Fibroblast of skin of scalp (primary cell): ENCODE measurements around the gene ARMC6.
A peak's percentile ranks its signal among the peaks of the same experiment; 100 is the strongest.
"Not testable (repeated sequence)": the region's sequence is repeated elsewhere in the genome, so short reads cannot be mapped to it uniquely, and the experiment has no call there.

Source experiments
- DNase-seq: peaks from one replicate; pipeline ENCODE4 v3.0.0-alpha.2; 2013

The ARMC6 gene

DNA sequence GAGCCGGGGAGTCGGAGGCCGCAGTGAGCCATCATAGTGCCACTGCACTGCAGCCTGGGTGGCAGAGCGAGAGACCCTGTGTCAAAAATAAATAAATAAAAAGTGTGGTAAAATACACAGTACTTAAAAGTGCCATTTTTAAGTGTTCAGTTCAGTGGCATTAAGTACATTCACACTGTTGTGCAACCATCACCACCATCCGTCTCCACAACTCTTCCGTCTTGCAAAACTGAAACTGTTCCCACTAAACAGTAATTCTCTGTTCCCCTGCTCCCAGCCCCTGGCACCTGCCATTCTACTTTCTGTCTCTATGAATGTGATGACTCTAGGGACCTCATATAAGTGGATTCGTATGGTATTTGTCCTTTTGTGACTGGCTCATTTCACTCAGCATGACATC, 43.7 kb downstream of the ARMC6 start:
- no peak for DNase-seq

DNA sequence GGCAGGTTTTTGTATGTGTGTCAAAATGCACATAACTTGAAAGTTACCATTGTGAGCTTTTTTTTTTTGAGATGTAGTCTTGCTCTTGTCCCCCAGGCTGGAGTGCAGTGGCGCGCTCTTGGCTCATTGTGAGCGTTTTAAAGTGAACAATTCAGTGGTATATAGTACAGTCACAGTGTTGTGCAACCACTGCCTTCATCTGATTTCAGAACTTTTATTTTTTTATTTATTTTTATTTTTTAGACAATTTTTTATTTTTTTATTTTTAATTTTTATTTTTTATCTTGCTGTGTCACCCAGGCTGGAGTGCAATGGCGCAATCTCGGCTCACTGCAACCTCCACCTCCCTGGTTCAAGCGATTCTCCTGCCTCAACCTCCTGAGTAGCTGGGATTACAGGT, 45.4 kb downstream of the ARMC6 start:
- DNase-seq: no peak

DNA sequence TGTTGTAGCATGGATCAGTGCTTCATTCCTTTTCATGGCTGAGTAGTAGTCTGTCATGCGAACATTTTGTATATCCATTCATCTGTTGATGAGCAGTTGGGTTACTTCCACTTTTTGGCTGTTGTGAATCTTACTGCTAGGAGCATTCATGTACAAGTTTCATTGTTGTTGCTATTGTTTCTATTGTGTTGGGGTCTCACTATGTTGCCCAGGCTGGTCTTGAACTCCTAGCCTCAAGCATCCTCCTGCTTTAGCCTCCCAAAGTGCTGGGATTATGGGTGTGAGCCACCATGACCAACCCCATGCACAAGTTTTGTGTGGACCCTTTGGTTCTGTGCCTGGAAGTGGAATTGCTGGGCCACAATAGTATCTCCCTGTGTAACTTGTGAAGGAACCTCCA, 46.2 kb downstream of the ARMC6 start:
- DNase-seq: no peak

DNA sequence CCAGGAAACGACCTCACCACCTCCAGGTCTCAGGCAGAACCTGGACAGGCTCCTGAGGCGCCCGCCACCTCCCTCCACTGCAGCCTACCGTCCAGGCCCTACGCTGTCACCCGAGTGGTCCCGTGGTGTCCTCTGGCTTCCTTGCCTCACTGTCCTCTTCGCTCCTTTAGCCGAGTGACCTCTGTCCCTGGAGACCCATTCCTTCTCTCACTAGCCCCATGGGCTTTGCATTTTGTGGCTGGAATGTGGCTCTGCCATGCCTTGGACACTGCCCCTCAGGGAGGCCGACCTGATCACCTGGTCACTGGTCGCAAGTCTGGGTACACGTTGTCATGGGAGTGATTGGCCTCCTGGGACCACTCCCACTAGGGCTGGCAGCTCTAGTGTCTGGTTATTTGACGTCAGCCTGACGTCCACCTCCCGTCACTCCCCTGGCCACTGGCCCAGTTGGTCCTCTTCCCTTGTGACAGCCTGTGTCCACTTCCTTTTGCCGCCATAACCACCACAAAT, 48.3 kb downstream of the ARMC6 start:
- DNase-seq: no peak

DNA sequence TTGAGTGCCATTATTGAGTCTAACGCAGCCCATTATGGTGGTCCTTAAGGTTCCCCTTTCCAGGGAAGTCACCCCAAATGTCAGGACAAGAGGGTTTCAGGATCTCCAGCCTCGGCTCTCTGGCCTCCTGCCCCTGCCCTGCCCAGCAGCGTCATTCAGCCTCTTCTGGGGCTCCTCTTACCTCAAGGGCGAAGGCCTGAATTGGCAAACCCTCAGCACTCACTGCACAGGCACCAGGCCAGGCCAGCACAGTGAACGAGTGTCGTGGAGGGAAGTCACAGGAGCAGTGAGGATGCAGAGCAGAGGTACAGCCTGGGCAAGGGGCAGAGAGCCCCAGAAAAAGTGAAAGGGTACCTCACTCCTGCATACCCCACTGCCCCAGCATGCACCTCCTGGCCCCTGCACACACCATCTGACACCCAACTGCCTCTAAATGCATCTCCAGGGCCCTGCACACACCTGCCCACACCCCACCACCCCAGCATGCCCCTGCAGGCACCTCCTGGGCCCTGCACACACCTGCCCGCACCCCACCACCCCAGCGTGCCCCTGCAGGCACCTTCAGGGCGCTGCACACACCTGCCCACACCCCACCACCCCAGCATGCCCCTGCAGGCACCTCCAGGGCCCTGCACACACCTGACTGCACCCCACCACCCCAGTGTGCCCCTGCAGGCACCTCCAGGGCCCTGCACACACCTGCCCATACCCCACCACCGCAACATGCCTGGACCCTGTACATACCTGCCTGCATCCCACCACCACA, 50.2 kb downstream of the ARMC6 start:
- no peak for DNase-seq

DNA sequence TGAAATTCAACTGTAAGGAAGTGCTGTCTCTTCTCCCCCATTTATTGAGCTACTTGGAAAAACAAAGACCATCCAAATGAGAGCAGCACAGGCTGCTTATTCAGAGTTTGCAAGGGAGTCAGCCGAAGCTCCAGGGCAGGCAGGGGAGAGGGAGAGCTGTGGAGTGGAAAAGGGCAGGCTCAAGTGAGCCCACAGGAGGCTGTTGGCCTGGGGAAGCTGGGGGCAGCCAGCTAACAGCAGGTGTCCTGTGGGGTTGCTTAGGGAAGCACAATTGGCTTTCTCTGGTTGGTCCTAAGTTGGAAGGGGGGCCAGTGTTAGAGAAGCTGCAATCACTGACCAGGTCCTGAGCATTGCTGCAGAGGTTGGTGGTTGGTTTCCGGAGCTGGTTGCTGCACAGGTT, 54.3 kb downstream of the ARMC6 start:
- no peak for DNase-seq

DNA sequence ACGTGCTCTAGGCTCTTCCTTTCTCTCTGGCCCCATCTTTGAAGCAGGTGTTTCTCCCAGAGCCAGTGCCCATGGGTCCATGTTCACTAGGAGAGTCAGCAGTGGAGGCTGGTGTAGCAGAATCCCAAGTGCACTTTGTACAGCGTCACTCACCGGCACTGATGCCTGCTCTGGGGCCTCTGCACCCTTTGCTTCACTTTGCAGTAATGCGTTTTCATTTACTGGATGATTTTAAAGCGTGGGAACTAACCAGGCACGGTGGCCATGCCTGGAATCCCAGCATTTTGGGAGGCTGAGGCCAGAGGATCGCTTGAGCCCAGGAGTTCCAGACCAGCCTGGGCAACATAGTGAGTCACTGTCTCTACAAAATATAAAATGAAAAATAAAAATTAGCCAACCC, 61.1 kb downstream of the ARMC6 start:
- no peak for DNase-seq

DNA sequence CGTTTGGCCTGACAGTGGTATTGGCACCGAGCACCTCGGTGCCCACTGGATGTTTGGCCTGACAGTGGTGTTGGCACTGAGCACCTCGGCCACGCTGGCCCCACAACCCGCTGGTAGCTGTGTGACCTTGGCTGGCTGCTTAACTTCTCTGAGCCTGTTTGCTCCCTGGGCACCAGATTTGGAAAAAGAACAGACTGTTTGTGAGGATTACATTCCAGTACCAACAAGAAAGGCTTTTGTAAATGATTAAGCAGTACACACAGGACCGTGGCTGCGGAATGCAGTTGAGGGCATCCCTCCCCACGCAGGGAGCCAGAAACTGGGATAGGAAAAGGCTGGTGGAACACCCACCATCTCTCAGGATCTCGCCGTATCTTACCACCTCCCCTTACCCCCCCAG, 62.3 kb downstream of the ARMC6 start:
- no peak for DNase-seq

DNA sequence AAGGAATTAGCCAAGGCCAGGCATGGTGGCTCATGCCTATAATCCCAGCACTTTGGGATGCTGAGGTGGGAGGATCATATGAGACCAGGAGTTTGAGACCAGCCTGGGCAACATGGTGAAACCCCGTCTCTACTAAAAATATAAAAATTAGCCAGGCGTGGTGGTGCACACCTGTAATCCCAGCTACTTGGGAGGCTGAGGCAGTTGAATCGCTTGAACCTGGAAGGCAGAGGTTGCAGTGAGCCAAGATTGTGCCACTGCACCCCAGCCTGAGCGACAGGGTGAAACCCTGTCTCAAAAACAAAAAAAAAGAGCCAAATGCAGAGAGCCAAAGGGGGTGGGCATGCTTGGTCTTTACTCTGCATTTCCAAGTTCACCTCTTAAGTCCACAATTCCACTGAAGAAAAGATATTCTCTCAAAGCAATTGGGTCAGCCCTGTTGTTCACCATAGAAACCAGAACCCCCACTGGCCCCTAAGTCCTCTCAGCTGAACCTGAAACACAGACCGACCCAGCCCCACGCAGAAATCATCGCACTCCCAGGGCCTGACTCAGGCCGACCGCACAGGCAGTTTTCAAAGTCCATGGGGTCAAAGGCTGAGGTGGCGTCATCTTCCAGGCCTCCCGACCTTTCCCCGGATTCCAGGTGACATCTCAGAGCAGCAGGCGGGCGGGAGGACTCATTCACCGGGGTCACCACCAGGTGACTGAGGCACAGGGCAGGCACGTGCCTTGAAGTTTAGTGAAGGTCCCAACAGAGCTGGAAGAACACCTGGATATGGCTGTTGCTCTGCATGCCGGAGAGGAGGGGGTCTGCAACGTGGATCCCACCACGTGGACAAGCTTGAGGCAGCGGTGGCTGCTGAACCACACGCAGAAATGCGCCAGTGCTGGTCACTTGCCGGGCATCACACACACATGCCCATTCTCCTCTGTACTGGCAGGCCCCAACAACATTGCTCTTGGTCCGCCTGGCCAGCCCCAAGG, 63.5 kb downstream of the ARMC6 start:
- DNase-seq: no peak

DNA sequence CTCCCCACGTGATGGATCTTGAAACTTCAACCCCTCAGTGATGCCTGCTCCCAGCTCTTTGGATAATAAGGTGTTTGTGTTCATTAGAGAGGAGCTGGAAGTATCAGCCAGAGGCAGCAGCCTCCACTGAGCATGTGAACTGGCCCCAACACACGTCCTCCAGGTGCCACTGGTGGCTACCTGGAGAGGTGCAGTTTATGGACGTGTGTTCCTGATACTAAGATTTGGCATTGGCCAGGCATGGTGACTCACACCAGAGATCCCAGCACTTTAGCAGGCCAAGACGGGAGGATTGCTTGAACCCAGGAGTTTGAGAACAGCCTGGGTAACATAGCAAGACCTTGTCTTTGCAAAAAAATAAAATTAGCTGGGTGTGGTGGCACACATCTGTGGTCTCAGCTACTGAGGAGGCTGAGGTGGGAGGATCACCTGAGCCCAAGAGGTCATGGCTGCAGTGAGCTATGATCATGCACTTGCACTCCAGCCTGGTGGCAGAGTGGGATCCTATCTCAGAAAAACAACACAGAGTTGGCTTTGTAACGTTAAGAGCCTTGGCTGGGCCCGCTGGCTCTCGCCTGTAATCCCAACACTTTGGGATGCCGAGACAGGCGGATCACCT, 64.8 kb downstream of the ARMC6 start:
- no peak for DNase-seq

DNA sequence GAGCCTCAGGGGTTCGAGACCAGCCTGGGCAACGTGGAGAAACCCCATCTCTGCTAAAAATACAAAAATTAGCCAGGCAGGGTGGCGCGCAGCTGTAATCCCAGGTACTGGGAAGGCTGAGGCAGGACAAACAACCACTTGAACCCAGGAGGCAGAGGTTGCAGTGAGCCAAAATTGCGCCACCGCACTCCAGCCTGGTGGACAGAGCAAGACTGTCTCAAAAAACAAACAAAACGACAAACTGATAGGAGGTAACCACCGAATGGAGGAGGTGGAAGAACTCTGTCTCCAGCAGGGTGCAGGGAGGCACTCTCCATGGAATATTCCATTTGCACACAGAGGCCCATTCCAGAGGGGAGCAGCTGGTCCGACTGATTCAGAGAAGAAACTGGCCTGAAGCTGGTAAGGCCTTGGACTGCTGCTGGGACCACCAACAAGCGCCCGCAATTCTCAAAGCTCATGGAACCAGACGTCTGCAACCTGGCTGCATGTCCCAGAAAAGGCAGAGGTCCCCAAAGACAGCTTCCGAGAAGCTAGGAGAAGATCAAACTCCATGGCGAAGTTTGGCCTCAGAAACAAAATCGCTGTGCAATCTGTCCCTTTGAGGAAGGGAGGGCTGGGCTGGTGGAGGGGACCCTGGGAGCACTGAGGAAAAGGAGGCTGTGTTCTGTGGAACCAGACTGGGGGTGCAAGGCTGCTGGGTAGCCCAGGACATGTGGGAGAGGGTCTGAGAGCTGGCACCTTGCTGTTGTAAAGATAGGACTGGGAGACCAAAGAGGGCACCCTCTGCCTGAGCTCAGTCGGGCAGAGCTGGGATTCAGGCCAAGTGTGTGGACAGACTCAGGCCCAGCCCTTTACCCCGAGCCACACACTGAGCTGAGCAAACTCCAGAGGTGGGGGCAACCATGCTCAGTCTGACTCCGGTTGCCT, 65.6 kb downstream of the ARMC6 start:
- no peak for DNase-seq

DNA sequence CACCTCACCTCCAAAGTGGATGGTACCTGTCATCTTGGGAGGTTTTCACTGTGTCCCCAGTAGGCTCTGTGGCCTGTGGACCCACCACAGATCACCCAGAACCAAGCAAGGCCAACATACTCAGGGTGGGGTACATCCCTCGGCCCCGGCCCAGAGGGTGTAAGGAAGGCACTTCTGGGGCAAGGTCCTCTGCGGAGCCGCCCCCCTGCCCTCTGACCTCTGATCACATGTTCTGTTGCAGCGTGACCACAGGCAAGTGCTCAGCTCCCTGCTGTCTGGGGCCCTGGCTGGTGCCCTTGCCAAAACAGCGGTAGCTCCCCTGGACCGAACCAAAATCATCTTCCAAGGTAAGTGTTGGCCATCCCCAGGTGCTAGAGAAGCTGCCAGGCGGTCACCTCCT, 68.1 kb downstream of the ARMC6 start:
- DNase-seq: no peak

DNA sequence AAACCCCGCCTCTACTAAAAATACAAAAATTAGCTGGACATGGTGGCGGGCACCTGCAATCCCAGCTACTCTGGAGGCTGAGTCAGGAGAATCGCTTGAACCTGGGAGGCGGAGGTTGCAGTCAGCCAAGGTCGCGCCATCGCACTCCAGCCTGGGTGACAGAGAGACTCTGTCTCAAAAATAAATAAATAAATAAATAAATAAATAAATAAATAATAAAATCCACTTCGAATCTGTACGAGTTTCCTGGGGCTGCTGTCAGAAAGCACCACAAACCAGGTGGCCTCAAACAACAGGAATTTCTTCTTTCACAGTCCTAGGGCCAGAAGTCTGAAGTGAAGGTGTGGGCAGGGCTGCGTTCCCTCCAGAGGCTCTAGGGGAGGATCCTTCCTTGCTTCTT, 69.2 kb downstream of the ARMC6 start:
- not testable (repeated sequence) for DNase-seq

DNA sequence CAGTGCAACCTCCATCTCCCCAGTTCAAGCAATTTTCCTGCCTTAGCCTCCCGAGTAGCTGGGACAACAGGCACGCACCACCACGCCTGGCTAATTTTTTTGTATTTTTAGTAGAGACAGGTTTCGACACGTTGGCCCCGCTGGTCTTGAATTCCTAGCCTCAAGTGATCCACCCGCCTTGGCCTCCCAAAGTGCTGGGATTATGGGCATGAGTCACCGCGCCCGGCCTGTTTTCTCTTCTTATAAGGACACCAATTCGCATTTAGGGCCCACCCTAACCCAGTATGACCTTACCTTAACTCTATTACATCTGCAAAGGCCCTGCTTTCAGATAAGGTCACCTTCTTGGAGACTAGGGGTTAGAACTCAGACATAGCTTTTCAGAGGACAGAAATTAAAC, 69.8 kb downstream of the ARMC6 start:
- no peak for DNase-seq

DNA sequence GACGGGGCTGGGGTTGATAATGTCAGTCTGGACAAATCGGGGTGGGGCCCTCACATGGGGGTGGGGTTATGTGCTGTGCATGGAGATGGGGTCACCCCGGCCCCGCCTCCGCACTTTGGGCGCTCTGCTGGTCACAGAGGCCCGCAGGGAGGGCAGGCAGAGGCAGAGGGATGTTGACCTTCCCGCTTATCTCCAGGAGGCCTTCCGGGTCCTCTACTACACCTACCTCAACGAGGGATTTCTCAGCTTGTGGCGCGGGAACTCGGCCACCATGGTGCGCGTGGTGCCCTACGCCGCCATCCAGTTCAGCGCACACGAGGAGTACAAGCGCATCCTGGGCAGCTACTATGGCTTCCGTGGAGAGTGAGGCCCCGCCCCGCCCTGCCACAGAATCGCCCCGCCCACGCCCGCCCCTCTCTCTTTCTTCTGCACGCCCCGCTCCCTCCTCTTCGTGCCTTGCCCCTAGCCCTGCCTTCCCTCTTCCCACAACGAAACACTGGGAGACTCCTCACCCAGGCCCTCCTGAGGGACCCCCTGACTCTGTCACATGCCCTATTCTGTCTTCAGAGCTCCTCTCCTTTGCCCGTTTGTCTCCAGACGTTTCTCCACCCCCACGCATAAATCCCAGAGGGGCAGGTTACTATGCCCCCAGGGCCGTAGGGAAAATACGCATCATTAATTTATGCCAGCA, 72.1 kb downstream of the ARMC6 start:
- DNase-seq: peak; percentile 73

DNA sequence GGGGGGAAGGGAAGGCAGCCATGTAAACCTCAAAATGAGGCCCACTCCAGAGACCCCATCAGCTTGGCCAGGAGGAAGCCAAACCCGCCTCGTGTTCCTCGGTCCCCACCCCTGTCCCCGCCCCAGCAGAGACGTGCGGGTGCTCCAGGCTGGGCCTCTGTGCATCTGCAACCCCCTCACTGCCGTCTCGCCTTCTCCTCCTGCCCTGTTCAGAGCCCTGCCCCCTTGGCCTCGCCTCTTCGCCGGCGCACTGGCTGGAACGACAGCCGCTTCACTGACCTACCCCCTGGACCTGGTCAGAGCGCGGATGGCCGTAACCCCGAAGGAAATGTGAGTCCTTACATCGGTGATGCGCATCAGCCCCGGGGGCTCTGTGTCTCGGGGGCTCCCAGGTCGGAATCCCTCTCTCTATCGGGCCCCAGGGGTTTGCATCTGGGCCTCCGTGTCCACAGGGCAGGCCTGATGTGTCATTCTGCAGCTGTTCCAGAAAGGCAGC, 72.7 kb downstream of the ARMC6 start:
- DNase-seq: peak; percentile 44

DNA sequence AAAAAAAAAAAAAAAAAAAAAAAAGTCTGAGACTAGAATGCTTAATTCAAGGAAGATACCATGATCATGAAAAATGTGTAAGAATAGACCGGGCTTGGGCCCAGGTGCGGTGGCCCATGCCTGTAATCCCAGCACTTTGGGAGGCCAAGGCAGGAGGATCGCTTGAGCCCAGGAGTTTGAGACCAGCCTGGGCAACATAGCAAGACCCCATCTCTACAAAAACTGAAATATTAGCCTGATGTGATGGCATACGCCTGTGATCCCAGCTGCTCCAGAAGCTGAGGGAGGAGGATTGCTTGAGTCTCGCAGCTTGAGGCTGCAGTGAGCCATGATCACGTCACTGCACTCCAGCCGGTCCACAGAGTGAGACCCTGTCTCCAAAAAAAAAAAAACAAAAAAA, 73.5 kb downstream of the ARMC6 start:
- DNase-seq: not testable (repeated sequence)

DNA sequence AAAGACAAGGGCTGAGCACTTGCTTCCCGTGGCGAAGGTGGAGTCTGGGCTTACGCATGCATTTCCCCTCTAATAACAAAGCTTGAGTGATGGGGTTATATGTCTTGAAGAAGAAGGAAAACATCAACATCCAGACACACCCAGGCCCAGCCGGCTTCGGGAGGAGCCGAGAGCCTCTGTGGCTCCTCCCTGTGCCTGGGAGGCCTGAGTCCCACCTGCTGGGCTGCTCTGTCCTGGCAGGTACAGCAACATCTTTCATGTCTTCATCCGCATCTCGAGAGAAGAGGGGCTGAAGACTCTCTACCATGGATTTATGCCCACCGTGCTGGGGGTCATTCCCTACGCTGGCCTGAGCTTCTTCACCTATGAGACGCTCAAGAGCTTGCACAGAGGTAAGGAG, 74.3 kb downstream of the ARMC6 start:
- DNase-seq: no peak
